Activated gamma-delta T cell (primary cell): Measurements from ENCODE around the gene CELA3A.
"Not testable (repeated sequence)": the region's sequence is repeated elsewhere in the genome, so short reads cannot be mapped to it uniquely, and the experiment has no call there.

Experiments used
- DNase-seq: peaks from one replicate; lab custom pipeline; 2025; lab: John Stamatoyannopoulos, UW

CELA3A gene

DNA sequence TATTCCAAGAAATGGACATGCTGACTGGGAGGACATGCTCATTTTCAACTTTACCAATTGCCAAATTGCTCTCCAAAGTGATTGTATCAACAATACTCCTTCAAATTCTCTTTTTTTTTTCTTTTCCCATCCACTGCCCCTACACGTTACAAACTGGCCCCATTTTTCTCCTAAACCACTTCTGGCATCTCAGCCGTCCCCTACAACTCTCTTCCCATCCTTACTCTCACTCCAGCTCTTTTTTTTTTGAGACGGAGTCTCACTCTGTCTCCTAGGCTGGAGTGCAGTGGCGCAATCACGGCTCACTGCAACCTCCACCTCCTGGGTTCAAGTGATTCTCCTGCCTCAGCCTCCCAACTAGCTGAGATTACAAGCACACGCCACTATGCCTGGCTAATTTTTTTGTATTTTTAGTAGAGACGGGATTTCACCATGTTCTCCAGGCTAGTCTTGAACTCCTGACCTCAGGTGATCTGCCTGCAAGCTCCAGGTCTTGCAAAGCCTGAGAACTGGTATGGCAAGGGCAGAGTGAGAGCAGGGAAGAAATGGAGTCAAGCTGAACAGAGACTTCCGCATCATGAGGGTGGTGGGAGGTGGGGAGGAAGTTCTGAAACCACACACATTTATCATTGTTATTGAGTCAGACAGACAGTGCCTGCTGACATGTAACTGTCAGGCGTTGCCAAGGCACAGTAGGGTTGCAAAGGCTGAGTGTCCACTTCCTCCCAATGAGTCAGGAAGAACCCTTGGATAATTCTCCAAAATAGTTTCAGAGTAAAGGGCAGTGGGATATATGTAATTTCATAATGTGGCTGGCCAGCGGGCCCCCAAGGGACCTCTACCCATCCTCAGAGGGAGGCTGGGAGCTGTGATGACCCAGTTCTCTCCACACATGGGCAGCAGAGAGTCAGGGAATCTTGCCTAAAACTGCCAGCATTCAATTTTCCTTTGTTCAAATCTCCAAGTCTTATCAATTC is 17.4 kb downstream of the CELA3A start:
- no peak for DNase-seq

DNA sequence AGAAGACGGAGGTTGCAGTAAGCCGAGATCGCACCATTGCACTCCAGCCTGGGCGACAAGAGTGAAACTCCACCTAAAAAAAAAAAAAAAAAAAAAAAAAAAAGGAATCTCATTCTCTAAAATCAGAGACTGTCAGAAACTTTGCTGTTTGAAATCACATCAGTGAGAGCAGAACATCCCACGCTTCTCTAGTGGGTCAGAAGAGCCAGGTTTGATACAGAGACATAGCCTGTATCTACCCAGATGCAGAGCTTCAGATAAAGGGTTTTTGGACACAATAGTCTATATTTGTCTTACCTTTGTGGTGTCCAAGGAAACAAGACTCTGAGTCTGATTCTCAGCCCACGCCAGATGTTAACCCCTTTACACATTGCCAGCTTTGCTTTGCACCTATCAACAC is 19.6 kb downstream of the CELA3A start:
- no peak for DNase-seq

DNA sequence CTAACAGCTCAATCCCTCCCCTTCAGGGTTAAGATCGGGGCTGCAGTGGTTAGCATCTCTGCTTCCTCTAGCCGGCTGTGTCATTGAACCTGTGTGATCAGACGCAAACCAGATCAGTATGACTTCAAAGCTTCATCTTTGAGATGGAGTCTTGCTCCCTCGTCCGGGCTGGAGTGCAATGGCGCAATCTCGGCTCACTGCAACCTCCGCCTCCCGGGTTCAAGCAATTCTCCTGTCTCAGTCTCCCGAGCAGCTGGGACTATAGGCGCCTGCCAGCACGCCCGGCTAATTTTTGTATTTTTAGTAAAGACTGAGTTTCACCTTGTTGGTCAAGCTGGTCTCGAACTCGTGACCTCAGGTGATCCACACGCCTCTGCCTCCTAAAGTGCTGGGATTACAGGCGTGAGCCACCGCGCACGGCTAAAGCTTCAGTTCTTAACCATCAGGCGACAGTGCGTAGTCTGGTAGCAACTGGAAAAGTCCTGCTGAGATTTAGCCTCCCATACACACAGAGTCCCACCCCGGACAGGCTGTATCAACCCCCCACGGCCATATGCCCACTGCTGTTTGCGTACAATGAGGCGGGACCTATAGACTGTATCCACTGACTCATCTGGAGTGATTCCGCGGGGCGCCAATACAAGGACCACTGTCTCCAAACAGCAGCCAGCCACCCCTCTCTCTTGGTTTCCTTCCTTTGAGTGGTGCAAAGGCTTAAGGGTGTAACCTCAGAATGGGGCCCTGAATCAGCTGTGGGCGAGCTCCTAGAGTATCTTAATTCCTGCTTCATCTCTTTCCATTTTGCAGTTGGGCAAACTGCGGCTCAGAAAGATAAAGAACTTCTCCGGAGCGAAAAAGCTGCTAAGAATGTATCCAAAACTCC is 23.3 kb downstream of the CELA3A start:
- DNase-seq: peak; percentile 15

DNA sequence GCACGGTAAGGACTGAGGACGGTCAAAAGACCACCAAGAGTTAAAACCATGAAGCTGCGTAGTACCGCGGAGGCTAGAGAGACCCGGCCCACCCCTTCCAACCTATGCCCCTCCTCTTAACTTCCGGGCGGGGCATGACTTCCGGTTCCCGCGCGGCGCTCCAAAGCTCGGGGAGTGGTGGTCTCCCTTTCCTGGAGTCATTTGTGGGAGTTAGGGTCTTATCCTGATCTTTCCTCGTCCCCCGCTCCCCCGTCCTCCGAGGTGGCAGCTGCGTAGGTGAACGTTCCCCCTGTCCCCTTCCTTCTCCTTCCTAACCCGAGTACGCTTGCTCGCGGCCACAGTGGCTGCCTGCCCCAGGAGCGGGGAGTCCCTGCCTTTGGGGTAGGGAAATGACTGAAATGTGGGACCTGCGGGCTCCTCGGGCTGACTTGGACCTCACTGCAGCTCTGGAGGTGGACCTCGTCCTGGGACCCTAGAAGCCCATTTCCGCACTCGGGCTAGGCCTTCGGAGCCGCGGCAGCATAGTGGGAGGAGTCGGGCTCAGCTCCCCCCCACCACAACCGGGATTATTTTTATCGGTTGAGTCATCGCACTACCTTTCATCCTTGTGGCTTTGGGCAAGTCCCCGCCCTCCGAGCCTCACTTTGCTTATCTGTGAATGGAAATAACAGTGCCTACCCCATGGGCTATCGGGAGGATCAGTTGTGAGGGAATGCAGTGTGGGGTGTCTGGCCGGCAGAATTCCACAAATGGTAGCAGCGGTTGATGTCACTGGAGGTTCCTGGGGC is 24.1 kb downstream of the CELA3A start:
- peak; percentile 56 for DNase-seq

- no peak for DNase-seq
These were observed 25.4 kb downstream of the CELA3A start for GRCh38 chr1:22026924-22027289.

DNA sequence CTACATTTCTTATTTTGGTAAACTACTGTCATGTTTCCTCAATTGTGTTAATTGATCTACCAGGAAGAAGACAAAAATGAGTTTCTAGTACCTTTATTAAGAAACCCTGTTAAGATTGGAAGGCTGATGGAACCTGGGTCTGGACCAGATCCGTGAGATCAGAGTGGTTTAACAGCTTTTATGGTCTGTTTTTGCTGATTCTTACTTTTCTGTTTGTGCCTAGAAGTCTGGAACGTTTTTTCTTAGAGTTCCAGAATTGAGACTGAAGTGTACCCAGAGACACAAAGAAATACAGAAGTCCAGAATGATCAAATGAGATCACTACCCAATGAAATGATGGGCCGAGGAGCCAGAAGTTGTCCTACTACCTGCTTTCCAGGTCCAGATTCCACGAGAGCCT is 28.6 kb downstream of the CELA3A start:
- no peak for DNase-seq

- DNase-seq: no peak
These were observed 29.0 kb downstream of the CELA3A start for GRCh38 chr1:22030473-22030872.

GRCh38 chr1:22031214-22031962 is 29.9 kb downstream of the CELA3A start:
- no peak for DNase-seq

- DNase-seq: not testable (repeated sequence)
These were observed 33.4 kb downstream of the CELA3A start for GRCh38 chr1:22034834-22035233.

GRCh38 chr1:22037520-22037919 is 36.1 kb downstream of the CELA3A start:
- no peak for DNase-seq

GRCh38 chr1:22038036-22038435 is 36.6 kb downstream of the CELA3A start:
- no peak for DNase-seq

DNA sequence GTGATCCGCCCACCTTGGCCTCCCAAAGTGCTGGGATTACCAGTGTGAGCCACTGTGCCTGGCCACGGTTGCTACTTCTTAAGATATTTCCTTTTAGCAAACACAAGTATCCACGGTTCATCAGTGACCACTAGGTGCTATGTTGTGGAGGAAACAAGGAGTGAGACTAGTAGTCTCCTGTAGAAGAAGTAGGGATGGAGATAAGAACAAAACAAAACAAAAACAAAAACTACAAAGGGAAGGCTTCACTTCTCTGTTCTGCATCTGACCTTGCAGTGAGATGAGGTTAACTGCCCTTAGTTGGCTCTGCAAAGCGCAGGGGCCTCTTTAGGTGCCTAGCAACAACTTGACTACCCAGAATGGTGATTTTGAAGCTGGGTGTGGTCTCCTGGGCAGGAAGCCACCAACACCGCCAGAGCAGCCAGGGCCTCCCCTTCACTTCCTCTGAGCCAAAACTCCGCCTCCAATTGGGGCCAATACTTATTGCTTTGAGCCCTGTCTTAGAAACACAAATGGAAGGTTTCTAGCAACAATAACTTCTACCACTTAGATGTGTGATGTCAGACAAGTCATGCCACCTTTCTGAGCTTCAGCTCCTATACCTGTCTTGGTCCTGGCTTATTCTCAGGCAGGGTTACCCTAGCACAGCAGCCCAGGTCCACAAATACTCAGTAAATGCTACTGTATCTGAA is 38.3 kb downstream of the CELA3A start:
- peak; percentile 44 for DNase-seq

- no peak for DNase-seq
These were observed 38.8 kb downstream of the CELA3A start for GRCh38 chr1:22040286-22040623.

- DNase-seq: no peak
These were observed 40.0 kb downstream of the CELA3A start for GRCh38 chr1:22041505-22041904.

DNA sequence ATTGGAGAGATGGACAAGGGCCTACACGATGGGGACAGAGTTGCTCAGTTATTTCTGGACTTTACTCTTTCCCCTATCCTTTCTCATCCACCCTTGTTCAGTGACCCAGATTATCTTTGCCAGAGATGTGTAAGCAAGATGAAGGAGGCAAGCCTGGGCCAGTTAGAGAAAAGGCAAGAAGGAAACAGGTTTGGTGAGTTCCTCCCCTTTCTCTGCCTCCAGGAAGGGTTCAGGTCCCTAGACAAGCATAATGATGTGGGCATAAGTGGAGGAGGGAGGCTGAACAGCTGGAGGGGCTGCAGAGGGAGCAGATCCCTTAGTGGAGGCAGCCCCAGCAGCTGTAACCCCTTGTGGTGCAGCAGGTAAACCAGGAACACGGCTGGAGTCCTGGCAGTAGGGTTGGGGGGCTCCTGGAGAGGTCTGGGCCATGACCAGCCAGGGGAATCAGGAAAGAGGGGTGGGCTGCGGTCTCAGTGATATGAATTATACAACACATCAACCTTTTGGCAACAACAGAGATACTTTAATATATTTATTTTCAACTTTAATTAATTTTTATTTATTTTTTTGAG is 41.8 kb downstream of the CELA3A start:
- DNase-seq: no peak

GRCh38 chr1:22044690-22045420 is 43.4 kb downstream of the CELA3A start:
- no peak for DNase-seq

DNA sequence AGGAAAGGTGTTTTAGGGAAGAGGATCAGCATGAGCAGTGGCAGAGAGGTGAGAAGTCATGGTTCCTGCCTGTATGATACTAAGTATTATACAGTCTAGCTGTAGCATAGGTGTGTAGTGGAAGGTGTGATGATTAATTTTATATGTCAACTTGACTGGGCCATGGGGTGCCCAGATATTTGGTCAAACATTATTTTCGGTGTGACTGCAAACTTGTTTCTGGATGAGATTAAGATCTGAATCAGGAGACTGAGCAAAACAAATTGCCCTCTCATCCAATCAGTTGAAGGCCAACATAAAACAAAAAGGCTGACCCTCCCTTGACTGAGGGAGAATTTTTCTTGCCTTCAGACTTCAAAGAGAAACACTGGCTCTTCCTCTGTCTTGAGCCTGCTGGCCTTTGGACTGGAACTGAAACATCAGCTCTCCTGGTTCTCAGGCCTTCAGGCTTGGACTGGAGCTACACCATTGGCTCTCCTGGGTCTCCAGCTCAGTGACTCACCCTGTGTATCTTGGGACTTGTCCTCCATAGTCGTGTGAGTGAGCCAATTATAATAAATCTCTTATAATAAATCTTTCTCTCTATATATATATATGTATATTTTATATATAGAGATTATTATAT is 44.3 kb downstream of the CELA3A start:
- no peak for DNase-seq

- DNase-seq: no peak
These were observed 47.1 kb downstream of the CELA3A start for GRCh38 chr1:22048351-22049192.
